Endothelial cell (in vitro differentiated cells): ENCODE measurements around the gene SOX5. TPM values are rescaled to one million over a fixed set of nuclear protein-coding genes. Genes with fewer than 3 reads are reported as not detected.
"Not testable (repeated sequence)": the region's sequence is repeated elsewhere in the genome, so short reads cannot be mapped to it uniquely, and the experiment has no call there.

Experiments
- DNase-seq: peaks from one replicate; pipeline ENCODE4 v3.0.0; 2021; ENCODE audit warnings: low spot score
- H3K27ac Mint-ChIP-seq: one replicate; pipeline ENCODE4 v1.8.0; 2021; ENCODE audit warnings: mixed read lengths, inconsistent platforms; ENCODE audit not compliant: unreplicated experiment
- H3K27me3 Mint-ChIP-seq: one replicate; pipeline ENCODE4 v1.8.0; 2021; ENCODE audit warnings: mild to moderate bottlenecking, moderate library complexity, mixed read lengths, inconsistent platforms; ENCODE audit not compliant: unreplicated experiment
- H3K36me3 Mint-ChIP-seq: one replicate; pipeline ENCODE4 v1.8.0; 2021; ENCODE audit warnings: mild to moderate bottlenecking, low read depth, mixed read lengths, inconsistent platforms; ENCODE audit not compliant: unreplicated experiment
- H3K4me1 Mint-ChIP-seq: one replicate; pipeline ENCODE4 v1.8.0; 2021; ENCODE audit warnings: mild to moderate bottlenecking, mixed read lengths, inconsistent platforms; ENCODE audit not compliant: unreplicated experiment
- H3K4me3 Mint-ChIP-seq: one replicate; pipeline ENCODE4 v1.8.0; 2021; ENCODE audit warnings: mild to moderate bottlenecking, mixed read lengths, inconsistent platforms; ENCODE audit not compliant: unreplicated experiment
- H3K9me3 Mint-ChIP-seq: one replicate; pipeline ENCODE4 v1.8.0; 2021; ENCODE audit warnings: mixed read lengths, inconsistent platforms; ENCODE audit not compliant: unreplicated experiment
- total RNA-seq: library from RNA; stranded (reverse); fragmentation: NEBNext Ultra II Directional; extraction: Animal tissue kit (Norgen Biotek cat#: 25700); gene quantifications from one replicate; pipeline ENCODE4 v1.2.1, GENCODE V29; 2021; ENCODE audit not compliant: unreplicated experiment
- TF ChIP-seq, protein P1 (sequence below): fragments of 200-600 bp; sonication (generic); IDR thresholded peaks from one replicate; pipeline ENCODE4 v1.5.0; 2021; ENCODE audit warnings: antibody characterized with exemption; ENCODE audit not compliant: unreplicated experiment

SOX5 gene
- total RNA-seq, 1 donor from 2014 or later = 23.1 TPM

DNA sequence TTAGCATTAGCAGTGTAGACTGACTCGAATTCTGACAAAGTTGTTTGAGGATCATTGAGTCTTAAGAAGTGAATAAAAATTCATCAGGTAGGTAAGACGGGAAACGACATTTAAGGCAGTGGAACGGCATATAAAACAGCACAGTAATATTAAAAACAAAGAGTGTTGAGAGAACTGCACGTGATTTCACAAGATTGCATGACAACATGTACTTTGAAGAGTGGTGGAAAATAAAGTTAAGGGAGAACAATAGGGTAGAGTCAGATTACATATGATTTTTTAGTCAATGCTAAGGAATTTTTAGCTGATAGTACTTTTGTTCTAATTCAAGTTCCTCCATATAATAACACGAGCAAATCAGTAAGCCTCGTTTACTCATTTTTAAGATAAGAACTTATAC, 115.4 kb downstream of the SOX5 start:
- no peaks in the 10 kb centered on the region for H3K36me3 Mint-ChIP-seq
- TF ChIP-seq, protein P1, sequence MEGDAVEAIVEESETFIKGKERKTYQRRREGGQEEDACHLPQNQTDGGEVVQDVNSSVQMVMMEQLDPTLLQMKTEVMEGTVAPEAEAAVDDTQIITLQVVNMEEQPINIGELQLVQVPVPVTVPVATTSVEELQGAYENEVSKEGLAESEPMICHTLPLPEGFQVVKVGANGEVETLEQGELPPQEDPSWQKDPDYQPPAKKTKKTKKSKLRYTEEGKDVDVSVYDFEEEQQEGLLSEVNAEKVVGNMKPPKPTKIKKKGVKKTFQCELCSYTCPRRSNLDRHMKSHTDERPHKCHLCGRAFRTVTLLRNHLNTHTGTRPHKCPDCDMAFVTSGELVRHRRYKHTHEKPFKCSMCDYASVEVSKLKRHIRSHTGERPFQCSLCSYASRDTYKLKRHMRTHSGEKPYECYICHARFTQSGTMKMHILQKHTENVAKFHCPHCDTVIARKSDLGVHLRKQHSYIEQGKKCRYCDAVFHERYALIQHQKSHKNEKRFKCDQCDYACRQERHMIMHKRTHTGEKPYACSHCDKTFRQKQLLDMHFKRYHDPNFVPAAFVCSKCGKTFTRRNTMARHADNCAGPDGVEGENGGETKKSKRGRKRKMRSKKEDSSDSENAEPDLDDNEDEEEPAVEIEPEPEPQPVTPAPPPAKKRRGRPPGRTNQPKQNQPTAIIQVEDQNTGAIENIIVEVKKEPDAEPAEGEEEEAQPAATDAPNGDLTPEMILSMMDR = no peak
- DNase-seq = no peak
- no peak overlapping the region for H3K4me3 Mint-ChIP-seq
- H3K4me1 Mint-ChIP-seq = peaks cover 5% of the 10 kb centered on the region
- H3K27me3 Mint-ChIP-seq = no peaks in the 10 kb centered on the region
- H3K9me3 Mint-ChIP-seq = no peaks in the 10 kb centered on the region
- H3K27ac Mint-ChIP-seq = no peak overlapping the region

DNA sequence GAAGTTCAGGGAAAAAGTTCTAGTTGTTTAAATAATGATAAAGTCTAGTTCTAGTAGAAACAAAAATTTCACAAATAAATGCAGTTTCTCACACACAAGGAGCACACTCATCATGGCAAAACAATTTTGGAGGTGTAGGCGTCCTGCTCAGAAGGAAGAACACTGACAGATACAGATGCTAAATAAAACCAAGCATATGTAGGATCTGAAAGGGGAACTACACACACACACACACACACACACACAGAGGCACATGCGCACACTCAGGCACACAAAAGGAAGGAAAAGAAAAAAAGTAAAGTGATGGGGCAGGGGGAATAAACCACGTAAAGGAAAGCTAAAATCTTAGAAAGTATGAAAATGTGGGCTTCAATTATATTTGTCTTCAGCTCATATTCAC, 117.7 kb downstream of the SOX5 start:
- no peak overlapping the region for H3K4me3 Mint-ChIP-seq
- DNase-seq = no peak
- H3K4me1 Mint-ChIP-seq = peaks cover 5% of the 10 kb centered on the region
- H3K36me3 Mint-ChIP-seq = no peaks in the 10 kb centered on the region
- TF ChIP-seq, protein P1 = no peak
- H3K27me3 Mint-ChIP-seq = no peaks in the 10 kb centered on the region
- no peaks in the 10 kb centered on the region for H3K9me3 Mint-ChIP-seq
- no peak overlapping the region for H3K27ac Mint-ChIP-seq

DNA sequence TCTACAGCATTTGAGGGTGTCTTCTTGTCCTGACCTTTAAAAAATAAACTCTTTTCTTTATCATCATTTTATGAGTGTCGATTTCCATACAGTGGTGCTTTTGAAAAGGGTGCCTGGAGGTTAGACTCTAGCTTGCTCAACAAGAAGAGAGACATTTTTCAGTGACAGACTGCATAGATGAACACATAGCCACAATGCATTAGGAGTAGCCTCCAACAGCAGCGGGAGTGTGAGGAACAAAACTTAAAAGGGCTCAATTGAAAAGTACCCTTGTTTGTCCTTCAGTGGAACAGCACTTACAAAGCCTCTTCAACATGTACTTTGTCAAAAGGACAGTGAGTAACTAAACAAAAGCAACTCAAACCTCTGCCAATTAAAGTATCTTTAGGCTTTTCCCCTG, 119.3 kb downstream of the SOX5 start:
- H3K4me1 Mint-ChIP-seq = peaks cover 5% of the 10 kb centered on the region
- H3K9me3 Mint-ChIP-seq = no peaks in the 10 kb centered on the region
- H3K36me3 Mint-ChIP-seq = no peaks in the 10 kb centered on the region
- H3K4me3 Mint-ChIP-seq = no peak overlapping the region
- no peak overlapping the region for H3K27ac Mint-ChIP-seq
- no peak for DNase-seq
- H3K27me3 Mint-ChIP-seq = no peaks in the 10 kb centered on the region
- TF ChIP-seq, protein P1 = no peak

DNA sequence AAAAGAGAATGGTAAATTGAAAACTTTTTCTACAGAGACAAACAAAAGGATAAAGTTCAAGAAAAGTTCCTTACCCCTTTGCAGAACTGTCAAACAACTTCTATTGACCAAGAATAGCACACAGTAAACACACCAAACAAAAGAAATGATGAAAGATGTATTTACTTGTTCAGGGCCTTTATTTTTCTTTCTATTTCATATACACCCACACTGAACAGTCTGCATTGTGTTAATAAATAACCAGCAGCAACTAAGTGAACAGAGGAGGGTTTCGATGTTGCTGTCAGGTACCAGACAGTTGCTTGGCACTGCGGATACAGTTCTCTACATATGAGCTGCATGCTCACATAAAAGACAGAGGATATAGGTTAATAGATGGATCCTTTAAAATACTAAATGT, 122.1 kb downstream of the SOX5 start:
- Mint-ChIP-seq H3K9me3 (no peaks in the 10 kb centered on the region), H3K4me1 (peaks cover 5% of the 10 kb centered on the region), H3K27me3 (peaks cover 1% of the 10 kb centered on the region), H3K36me3 (peaks cover 5% of the 10 kb centered on the region), H3K27ac (no peak overlapping the region), H3K4me3 (no peak overlapping the region)
- TF ChIP-seq, protein P1 = no peak
- no peak for DNase-seq

DNA sequence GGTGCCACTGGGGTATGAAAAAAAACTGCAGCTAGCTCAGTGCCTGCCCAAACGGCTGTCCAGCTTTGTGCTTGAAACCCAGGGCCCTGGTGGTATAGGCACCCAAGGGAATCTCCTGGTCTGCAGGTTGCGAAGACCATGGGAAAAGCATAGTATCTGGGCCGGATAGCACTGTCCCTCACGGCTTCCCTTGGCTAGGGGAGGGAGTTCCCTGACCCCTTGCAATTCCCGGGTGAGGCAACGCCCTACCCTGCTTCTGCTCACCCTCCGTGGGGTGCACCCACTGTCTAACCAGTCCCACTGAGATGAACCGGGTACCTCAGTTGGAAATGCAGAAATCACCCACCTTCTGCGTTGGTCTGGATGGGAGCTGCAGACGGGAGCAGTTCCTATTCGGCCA, 124.3 kb downstream of the SOX5 start:
- H3K9me3 Mint-ChIP-seq, H3K4me1 Mint-ChIP-seq, H3K36me3 Mint-ChIP-seq, DNase-seq, H3K4me3 Mint-ChIP-seq, H3K27ac Mint-ChIP-seq, H3K27me3 Mint-ChIP-seq: not testable (repeated sequence)

DNA sequence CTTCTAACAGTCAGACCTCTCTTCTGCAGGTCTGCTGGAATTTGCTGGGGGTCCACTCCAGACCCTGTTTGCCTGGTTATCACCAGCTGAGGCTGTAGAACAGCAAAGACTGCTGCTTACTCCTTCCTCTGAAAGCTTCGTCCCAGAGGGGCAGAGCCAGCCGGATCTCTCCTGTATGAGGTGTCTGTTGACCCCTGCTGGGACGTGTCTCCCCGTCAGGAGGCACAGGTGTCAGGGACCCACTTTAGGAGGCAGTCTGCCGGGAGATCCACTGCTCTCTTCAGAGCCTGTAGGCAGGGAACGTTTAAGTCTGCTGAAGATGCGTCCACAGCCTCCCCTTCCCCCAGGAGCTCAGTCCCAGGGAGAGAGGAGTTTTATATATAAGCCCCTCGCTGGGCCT, 125.1 kb downstream of the SOX5 start:
- Mint-ChIP-seq H3K27me3 (peaks cover 1% of the 10 kb centered on the region), H3K4me1 (no peaks in the 10 kb centered on the region), H3K27ac (no peak overlapping the region), H3K4me3 (no peak overlapping the region), H3K36me3 (peaks cover 5% of the 10 kb centered on the region), H3K9me3 (no peaks in the 10 kb centered on the region)
- no peak for DNase-seq
- TF ChIP-seq, protein P1 = no peak

DNA sequence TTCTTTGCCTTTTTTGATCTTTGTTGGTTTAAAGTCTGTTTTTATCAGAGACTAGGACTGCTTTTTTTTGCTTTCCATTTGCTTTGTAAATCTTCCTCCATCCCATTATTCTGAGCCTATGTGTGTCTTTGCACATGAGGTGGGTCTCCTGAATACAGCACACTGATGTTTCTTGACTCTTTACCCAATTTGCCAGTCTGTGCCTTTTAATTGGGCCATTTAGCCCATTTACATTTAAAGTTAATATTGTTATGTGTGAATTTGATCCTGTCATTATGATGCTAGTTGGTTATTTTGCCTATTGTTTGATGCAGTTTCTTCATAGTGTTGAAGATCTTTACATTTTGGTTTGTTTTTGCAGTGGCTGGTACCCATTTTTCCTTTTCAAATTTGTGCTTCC, 126.6 kb downstream of the SOX5 start:
- H3K4me1 Mint-ChIP-seq, H3K36me3 Mint-ChIP-seq, DNase-seq, H3K9me3 Mint-ChIP-seq, H3K27me3 Mint-ChIP-seq, H3K4me3 Mint-ChIP-seq, H3K27ac Mint-ChIP-seq: not testable (repeated sequence)
